SK-N-SH (cell line): ENCODE measurements around the gene RPL39L. TPM values are rescaled to one million over a fixed set of nuclear protein-coding genes. Genes with fewer than 3 reads are reported as not detected.
A peak's percentile ranks its signal among the peaks of the same experiment; 100 is the strongest.

Experiments used
- CTCF ChIA-PET: fragments of 300-600, 350-600 bp; formaldehyde crosslinking; extraction: SDS; loops from one replicate; lab custom pipeline; 2021; lab: Yijun Ruan, JAX
- POLR2A ChIA-PET: fragments of 350-600 bp; sonication (Branson Sonifier 250); formaldehyde crosslinking; extraction: SDS; loops from one replicate; lab custom pipeline; 2020; ENCODE audit warnings: antibody characterized with exemption, inconsistent platforms; lab: Yijun Ruan, JAX
- DNase-seq: peaks from one replicate; pipeline ENCODE4 v3.0.0; 2012
- H2AFZ ChIP-seq: fragments of 200-600 bp; sonication (generic); 2 replicates; pipeline ENCODE4 v1.8.1; 2016; ENCODE audit warnings: antibody characterized with exemption, mild to moderate bottlenecking, low read depth
- H3F3A ChIP-seq: fragments of 200-600 bp; sonication (generic); replicated peaks from 2 replicates; pipeline ENCODE3; 2016; ENCODE audit warnings: antibody characterized with exemption, mild to moderate bottlenecking; ENCODE audit not compliant: insufficient read depth
- H3K27ac ChIP-seq, 2 experiments: fragments of 200-500 bp in 1 of 2; fragments of 200-600 bp in 1 of 2; sonication (Bioruptor generic) in 1 of 2; sonication (generic), shearing (Covaris generic) in 1 of 2; 2 replicates each; pipeline versions ENCODE4 v1.5.1 to v1.6.1; 2014 to 2016; ENCODE audit warnings: low read depth in 2 of 2, inconsistent platforms in 1 of 2, low read length in 1 of 2, mild to moderate bottlenecking in 1 of 2, mixed read lengths in 1 of 2
- H3K27me3 ChIP-seq: fragments of 200-600 bp; sonication (generic), shearing (Covaris generic); 2 replicates; pipeline ENCODE4 v1.6.1; 2016; ENCODE audit warnings: mixed run types; ENCODE audit not compliant: insufficient read depth
- H3K36me3 ChIP-seq, 2 experiments: fragments of 200-500 bp in 1 of 2; fragments of 200-600 bp in 1 of 2; sonication (Bioruptor generic) in 1 of 2; sonication (generic) in 1 of 2; replicated peaks in 1 of 2; 2 replicates each; pipeline versions ENCODE3 to v1.5.1; 2014 to 2016; ENCODE audit warnings: low read length in 1 of 2, mild to moderate bottlenecking in 1 of 2; ENCODE audit not compliant: insufficient read depth in 2 of 2, control insufficient read depth in 1 of 2
- H3K4me1 ChIP-seq, 2 experiments: fragments of 200-500 bp in 1 of 2; fragments of 200-600 bp in 1 of 2; sonication (Bioruptor generic) in 1 of 2; sonication (generic), shearing (Covaris generic) in 1 of 2; 2 replicates each; pipeline versions ENCODE4 v1.5.1 to v1.6.1; 2014 to 2016; ENCODE audit warnings: low read depth in 1 of 2, low read length in 1 of 2, mixed run types in 1 of 2; ENCODE audit not compliant: insufficient read depth in 2 of 2, control insufficient read depth in 1 of 2
- H3K4me2 ChIP-seq: fragments of 200-600 bp; sonication (generic), shearing (Covaris generic); 2 replicates; pipeline ENCODE4 v1.6.1; 2017; ENCODE audit warnings: mixed run types
- H3K4me3 ChIP-seq, 2 experiments: fragments of 200-500 bp in 1 of 2; fragments of 200-600 bp in 1 of 2; sonication (Bioruptor generic) in 1 of 2; sonication (generic), shearing (Covaris generic) in 1 of 2; 2 replicates each; pipeline versions ENCODE4 v1.5.1 to v1.8.1; 2014 to 2016; ENCODE audit warnings: low read depth in 2 of 2, inconsistent platforms in 1 of 2, low read length in 1 of 2, mild to moderate bottlenecking in 1 of 2, mixed read lengths in 1 of 2, moderate library complexity in 1 of 2
- H3K79me2 ChIP-seq: fragments of 200-600 bp; sonication (generic); 2 replicates; pipeline ENCODE4 v1.8.1; 2017; ENCODE audit warnings: mild to moderate bottlenecking; ENCODE audit not compliant: insufficient read depth
- H3K9ac ChIP-seq: fragments of 200-600 bp; sonication (generic); 2 replicates; pipeline ENCODE4 v1.6.1; 2017; ENCODE audit warnings: mixed run types
- H3K9me2 ChIP-seq: fragments of 200-600 bp; sonication (generic); 2 replicates; pipeline ENCODE4 v1.6.1; 2017; ENCODE audit warnings: mixed run types
- H3K9me3 ChIP-seq: fragments of 200-600 bp; sonication (generic); 2 replicates; pipeline ENCODE4 v1.6.1; 2017; ENCODE audit warnings: mixed run types, mild to moderate bottlenecking, moderate library complexity
- H4K20me1 ChIP-seq: fragments of 200-600 bp; sonication (generic); 2 replicates; pipeline ENCODE4 v1.6.1; 2017; ENCODE audit warnings: mild to moderate bottlenecking, mixed run types; ENCODE audit not compliant: insufficient read depth
- ELF1 ChIP-seq: IDR thresholded peaks from 2 replicates; pipeline ENCODE4 v1.4.0; 2012
- EP300 ChIP-seq, 2 experiments: IDR thresholded peaks; 2 replicates each; pipeline versions ENCODE4 v1.4.0 to v1.6.1; 2012; ENCODE audit warnings: borderline replicate concordance in 1 of 2, low read depth in 1 of 2, low read length in 1 of 2
- FOSL2 ChIP-seq: IDR thresholded peaks from 2 replicates; pipeline ENCODE4 v1.4.0; 2012; ENCODE audit warnings: low read depth, mild to moderate bottlenecking, moderate library complexity, borderline replicate concordance
- FOXM1 ChIP-seq: IDR thresholded peaks from 2 replicates; pipeline ENCODE4 v1.4.0; 2012; ENCODE audit warnings: low read depth, mild to moderate bottlenecking
- GATA2 ChIP-seq: sonication (generic); formaldehyde crosslinking; IDR thresholded peaks from 2 replicates; pipeline ENCODE4 v1.5.0; 2020; ENCODE audit warnings: mild to moderate bottlenecking, missing genetic modification reagents
- NRF1 ChIP-seq: IDR thresholded peaks from 2 replicates; pipeline ENCODE4 v1.6.1; 2012; ENCODE audit warnings: low read depth, mild to moderate bottlenecking, low read length
- RAD21 ChIP-seq: IDR thresholded peaks from 2 replicates; pipeline ENCODE4 v1.6.1; 2012; ENCODE audit warnings: mild to moderate bottlenecking, low read length
- RCOR1 ChIP-seq: fragments of 150-350 bp; IDR thresholded peaks from 2 replicates; pipeline ENCODE4 v1.6.1; 2017; ENCODE audit warnings: antibody characterized with exemption, low read length
- RFX5 ChIP-seq: IDR thresholded peaks from 2 replicates; pipeline ENCODE4 v1.6.1; 2012; ENCODE audit warnings: mild to moderate bottlenecking, improper control_type of control experiment, low read length
- WGBS: methylation state at CpG from one replicate; pipeline ENCODE4 v1.1.6; 2017; ENCODE audit warnings: low lambda C conversion rate; 5-methylcytosine and 5-hydroxymethylcytosine counted together
- polyA plus RNA-seq, 3 experiments: library from polyadenylated mRNA; depleted of rRNA; stranded (reverse); fragments of >200 nt; gene quantifications; 2 replicates each; pipeline ENCODE4 v1.2.3, GENCODE V29; 2012
- TF ChIP-seq, protein P1 (sequence below): IDR thresholded peaks from 2 replicates; pipeline ENCODE4 v1.4.0; 2012; ENCODE audit warnings: low read depth, borderline replicate concordance

The RPL39L gene
- polyA plus RNA-seq, 1 of the 3 experiments (the other 2 are of a cell fraction) = 25.3 TPM

DNA sequence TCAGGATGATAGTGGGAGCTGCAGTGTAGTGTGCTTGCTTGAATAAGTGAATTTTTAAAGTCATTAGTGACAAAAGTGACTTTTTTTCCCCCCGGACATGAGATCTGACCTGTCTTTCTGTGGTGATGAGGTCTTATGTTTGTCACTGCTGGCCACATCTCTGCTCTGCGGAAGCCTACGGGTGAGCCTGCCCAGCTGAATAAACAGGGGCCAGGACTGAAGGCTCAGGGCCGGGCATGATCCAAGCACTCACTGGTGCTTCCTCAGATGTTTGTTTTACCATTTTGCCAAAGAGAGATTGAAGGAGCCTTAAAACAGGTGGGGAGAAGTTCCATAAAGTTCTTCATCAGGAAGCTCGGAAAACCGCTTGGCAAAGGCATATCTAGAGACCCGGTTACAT is 35.0 kb downstream of the RPL39L start:
- Histone ChIP-seq H3K4me1 (peaks cover 9 to 10% of the 10 kb centered on the region in 2 experiments), H3K9ac (no peak overlapping the region), H3K4me3 (no peak overlapping the region), H3K9me2 (no peaks in the 10 kb centered on the region), H3K36me3 (no peaks in the 10 kb centered on the region), H3K79me2 (no peaks in the 10 kb centered on the region), H3K27me3 (no peaks in the 10 kb centered on the region), H3K9me3 (no peaks in the 10 kb centered on the region), H3K27ac (no peak overlapping the region), H4K20me1 (no peaks in the 10 kb centered on the region), H3K4me2 (no peak overlapping the region), H3F3A (peaks cover 13% of the 10 kb centered on the region), H2AFZ (no peak overlapping the region)
- ChIA-PET POLR2A (no interaction called here), CTCF (interaction anchor here (4.3 to 5.7 kb wide), 2 partner anchors 9 to 35 kb away, joined by 14 to 37 read pairs; partner anchors contain the start of gene RPL39L)
- WGBS = 91% methylated on average over 7 of the region's 7 CpGs
- no peak for DNase-seq
- TF ChIP-seq FOXM1 (no peak), RFX5 (no peak), FOSL2 (no peak), EP300 (IDR thresholded peaks at IDR 0.05; ENCODE audit: borderline replicate concordance in 1 of 2, low read depth in 1 of 2, low read length in 1 of 2) (no peak), RAD21 (no peak), ELF1 (no peak)
- TF ChIP-seq, protein P1, sequence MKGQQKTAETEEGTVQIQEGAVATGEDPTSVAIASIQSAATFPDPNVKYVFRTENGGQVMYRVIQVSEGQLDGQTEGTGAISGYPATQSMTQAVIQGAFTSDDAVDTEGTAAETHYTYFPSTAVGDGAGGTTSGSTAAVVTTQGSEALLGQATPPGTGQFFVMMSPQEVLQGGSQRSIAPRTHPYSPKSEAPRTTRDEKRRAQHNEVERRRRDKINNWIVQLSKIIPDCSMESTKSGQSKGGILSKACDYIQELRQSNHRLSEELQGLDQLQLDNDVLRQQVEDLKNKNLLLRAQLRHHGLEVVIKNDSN = no peak

DNA sequence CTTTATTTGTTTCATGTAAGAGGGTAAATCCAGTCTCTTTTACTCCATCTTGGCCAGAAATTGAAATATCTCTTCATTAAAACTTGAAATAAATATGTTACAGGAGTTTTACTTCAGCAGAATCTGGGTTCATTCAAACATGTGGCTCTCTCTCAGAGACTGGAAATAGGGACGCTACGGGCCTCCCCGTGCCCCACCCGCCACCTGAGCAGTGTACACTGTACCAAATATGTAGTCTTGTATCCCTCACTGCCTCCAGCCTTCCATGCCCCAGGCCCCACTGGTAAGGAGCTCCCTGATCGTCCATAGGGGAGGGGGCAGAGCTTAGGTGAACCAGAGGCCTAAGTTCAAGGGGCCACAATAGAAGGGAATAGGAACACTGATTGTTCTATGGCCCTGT is 36.0 kb downstream of the RPL39L start:
- Histone ChIP-seq H3K9ac (no peak overlapping the region), H3K4me1 (peaks cover 9 to 10% of the 10 kb centered on the region in 2 experiments), H2AFZ (no peak overlapping the region), H3K4me2 (no peak overlapping the region), H3K4me3 (no peak overlapping the region), H3K9me2 (no peaks in the 10 kb centered on the region), H3K36me3 (no peaks in the 10 kb centered on the region), H3K27ac (no peak overlapping the region), H3F3A (peaks cover 13% of the 10 kb centered on the region), H3K79me2 (no peaks in the 10 kb centered on the region), H4K20me1 (no peaks in the 10 kb centered on the region), H3K9me3 (no peaks in the 10 kb centered on the region), H3K27me3 (no peaks in the 10 kb centered on the region)
- 92% methylated on average over 5 of the region's 5 CpGs for WGBS
- TF ChIP-seq GATA2 (CRISPR knock-in tag) (no peak), NRF1 (no peak)
- no peak for DNase-seq
- POLR2A ChIA-PET = no interaction called here
- CTCF ChIA-PET = interaction anchor here (0.8 to 5.7 kb wide), 3 partner anchors 10 to 282 kb away, joined by 3 to 37 read pairs (median 14); partner anchors contain the start of gene RPL39L

DNA sequence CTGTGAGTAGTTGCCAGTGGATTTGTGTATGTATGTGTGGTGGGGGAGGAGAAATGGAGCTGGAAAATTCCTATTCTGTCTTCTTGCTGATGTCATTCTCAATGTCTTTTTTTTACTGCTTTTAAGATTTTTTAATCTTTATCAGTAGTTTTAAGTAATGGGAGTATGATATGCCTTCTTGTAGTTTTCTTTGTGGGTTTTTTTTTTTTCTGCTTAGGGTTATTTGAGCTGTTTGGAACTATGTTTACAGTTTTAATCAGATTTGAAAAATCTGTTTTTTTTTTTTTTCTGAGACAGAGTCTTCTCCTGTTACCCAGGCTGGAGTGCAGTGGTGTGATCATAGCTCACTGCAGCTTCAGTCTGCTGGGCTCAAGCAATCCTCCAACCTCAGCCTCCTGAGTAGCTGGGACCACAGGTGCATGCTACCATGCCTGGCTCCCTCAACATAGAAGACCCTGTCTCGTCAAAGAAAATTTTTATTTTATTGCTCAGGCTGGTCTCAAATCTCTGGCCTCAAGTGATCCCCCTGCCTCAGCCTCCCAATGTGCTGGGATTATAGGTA is 37.1 kb downstream of the RPL39L start:
- POLR2A ChIA-PET = no interaction called here
- H3K79me2 ChIP-seq = no peaks in the 10 kb centered on the region
- no peak for DNase-seq
- no peaks in the 10 kb centered on the region for H3K27me3 ChIP-seq
- H3K4me2 ChIP-seq = peak overlapping the region; percentile 74
- peaks cover 13% of the 10 kb centered on the region for H3F3A ChIP-seq
- no peaks in the 10 kb centered on the region for H4K20me1 ChIP-seq
- H2AFZ ChIP-seq = peak overlapping the region; percentile 81
- peak overlapping the region; percentile 18; the same call in 1 of the 2 replicates for H3K9ac ChIP-seq
- H3K36me3 ChIP-seq = no peaks in the 10 kb centered on the region
- CTCF ChIA-PET = interaction anchor here (2.3 to 5.7 kb wide), 3 partner anchors 11 to 63 kb away, joined by 12 to 37 read pairs (median 14); partner anchors contain the start of gene RPL39L
- peak overlapping the region; percentile 55 to 78; a peak in 3 of 4 replicates for H3K27ac ChIP-seq
- no peak for TF ChIP-seq RCOR1
- TF ChIP-seq FOSL2 = 0 out of 2 replicates have a peak, but pooled peaks have one; percentile 10
- H3K4me1 ChIP-seq = peaks cover 9 to 10% of the 10 kb centered on the region in 2 experiments
- no peaks in the 10 kb centered on the region for H3K9me3 ChIP-seq
- peak overlapping the region; percentile 40 to 55 for H3K4me3 ChIP-seq
- 63% methylated on average over 1 of the region's 1 CpG for WGBS
- H3K9me2 ChIP-seq = no peaks in the 10 kb centered on the region
